ENCODE results near the gene ANKRD11. TPM values are rescaled to one million over a fixed set of nuclear protein-coding genes. Genes with fewer than 3 reads are reported as not detected.

ANKRD11 gene
- total and polyA plus RNA-seq, 7 donors: 30.6 to 161 (median 42.8) TPM

DNA sequence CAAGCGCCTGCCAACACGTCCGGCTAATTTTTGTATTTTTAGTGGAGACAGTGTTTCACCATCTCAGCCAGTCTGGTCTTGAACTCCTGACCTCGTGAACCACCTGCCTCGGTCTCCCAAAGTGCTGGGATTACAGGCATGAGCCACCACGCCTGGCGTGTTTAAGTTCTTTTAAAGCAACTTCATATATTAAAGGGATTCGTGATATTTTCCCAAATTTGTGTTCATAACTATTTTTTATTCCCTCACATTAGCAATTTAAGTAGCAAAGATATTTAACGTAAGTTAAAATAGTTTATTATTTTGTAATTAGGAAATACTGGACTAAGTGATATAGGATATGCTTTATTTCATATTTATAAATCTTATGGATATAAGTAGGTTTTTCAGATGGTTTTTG is 22.1 kb upstream of the ANKRD11 start:
- H3K4me1 ChIP-seq: peaks cover 0 to 17% (median 17%) of the 10 kb centered on the region in 4 donors
- no peak overlapping the region for H3K27ac ChIP-seq
- H3K9me3 ChIP-seq: no peaks in the 10 kb centered on the region
- 95 to 97% methylated on average over 9 of the region's 9 CpGs for WGBS, 2 donors
- H3K36me3 ChIP-seq: peaks cover 10 to 74% (median 51%) of the 10 kb centered on the region in 4 donors
- intact Hi-C loops (cut with DNase I): no loop called here
- no peak for DNase-seq
- no peak overlapping the region for H3K4me3 ChIP-seq
- TF ChIP-seq POLR2A (IDR thresholded peaks at IDR 0.05): no peak
- no peak for TF ChIP-seq EP300 (IDR thresholded peaks at IDR 0.05)
- no peak for TF ChIP-seq POLR2AphosphoS5 (IDR thresholded peaks at IDR 0.05)
- TF ChIP-seq, protein P1, sequence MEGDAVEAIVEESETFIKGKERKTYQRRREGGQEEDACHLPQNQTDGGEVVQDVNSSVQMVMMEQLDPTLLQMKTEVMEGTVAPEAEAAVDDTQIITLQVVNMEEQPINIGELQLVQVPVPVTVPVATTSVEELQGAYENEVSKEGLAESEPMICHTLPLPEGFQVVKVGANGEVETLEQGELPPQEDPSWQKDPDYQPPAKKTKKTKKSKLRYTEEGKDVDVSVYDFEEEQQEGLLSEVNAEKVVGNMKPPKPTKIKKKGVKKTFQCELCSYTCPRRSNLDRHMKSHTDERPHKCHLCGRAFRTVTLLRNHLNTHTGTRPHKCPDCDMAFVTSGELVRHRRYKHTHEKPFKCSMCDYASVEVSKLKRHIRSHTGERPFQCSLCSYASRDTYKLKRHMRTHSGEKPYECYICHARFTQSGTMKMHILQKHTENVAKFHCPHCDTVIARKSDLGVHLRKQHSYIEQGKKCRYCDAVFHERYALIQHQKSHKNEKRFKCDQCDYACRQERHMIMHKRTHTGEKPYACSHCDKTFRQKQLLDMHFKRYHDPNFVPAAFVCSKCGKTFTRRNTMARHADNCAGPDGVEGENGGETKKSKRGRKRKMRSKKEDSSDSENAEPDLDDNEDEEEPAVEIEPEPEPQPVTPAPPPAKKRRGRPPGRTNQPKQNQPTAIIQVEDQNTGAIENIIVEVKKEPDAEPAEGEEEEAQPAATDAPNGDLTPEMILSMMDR (IDR thresholded peaks at IDR 0.05): no peak
- H3K27me3 ChIP-seq: no peaks in the 10 kb centered on the region

DNA sequence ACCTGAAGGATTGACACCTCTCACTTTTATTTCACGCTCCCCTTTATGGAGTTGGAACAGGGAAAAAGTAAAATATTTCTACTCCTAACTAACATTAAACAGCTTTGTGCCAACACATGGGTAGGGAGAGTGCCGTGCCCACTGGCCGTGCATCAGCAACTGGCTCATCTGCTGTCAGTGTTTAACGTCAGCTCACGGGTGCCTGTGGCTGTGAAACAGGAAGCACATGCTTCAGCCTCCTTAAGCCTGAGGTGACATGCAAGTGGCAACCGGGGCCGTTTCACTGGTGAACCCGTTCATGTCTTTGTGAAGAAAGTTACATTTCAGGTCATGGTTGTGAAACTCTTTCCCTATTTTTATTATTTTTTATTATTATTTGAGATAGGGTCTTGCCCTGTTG is 21.0 kb upstream of the ANKRD11 start:
- Histone ChIP-seq H3K36me3 (peaks cover 10 to 63% (median 42%) of the 10 kb centered on the region in 4 donors), H3K9me3 (no peaks in the 10 kb centered on the region), H3K4me1 (peaks cover 0 to 28% (median 26%) of the 10 kb centered on the region in 4 donors), H3K27ac (no peak overlapping the region), H3K27me3 (no peaks in the 10 kb centered on the region), H3K4me3 (no peak overlapping the region)
- intact Hi-C loops (cut with DNase I): no loop called here
- TF ChIP-seq EP300 (IDR thresholded peaks at IDR 0.05): no peak
- TF ChIP-seq POLR2A (IDR thresholded peaks at IDR 0.05): no peak
- TF ChIP-seq POLR2AphosphoS5 (IDR thresholded peaks at IDR 0.05): no peak
- no peak for DNase-seq
- WGBS, 2 donors: 69 to 86% methylated on average over 8 of the region's 8 CpGs

DNA sequence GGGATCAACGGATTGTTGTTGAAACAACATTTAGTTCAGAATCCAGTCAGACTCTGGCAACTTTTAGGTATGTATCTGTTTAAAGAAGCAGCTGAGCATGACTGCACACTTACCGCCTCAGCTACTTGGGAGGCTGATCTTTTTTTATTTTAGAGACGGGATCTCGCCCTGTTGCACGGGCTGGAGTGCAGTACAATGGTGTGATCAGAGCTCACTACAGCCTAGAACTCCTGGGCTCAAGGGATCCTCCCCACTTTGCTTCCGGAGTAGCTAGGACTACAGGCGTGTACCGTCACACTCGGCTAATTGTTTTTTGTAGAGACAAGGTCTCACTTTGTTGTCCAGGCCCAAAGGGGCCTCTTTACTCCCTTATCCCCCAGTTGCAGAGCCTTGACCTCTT is 20.2 kb upstream of the ANKRD11 start:
- DNase-seq: no peak
- H3K36me3 ChIP-seq: peaks cover 10 to 55% (median 36%) of the 10 kb centered on the region in 4 donors
- TF ChIP-seq POLR2AphosphoS5 (IDR thresholded peaks at IDR 0.05): no peak
- TF ChIP-seq, protein P1 (IDR thresholded peaks at IDR 0.05): no peak
- TF ChIP-seq EP300 (IDR thresholded peaks at IDR 0.05): no peak
- TF ChIP-seq POLR2A (IDR thresholded peaks at IDR 0.05): no peak
- H3K9me3 ChIP-seq: no peaks in the 10 kb centered on the region
- peaks cover 0 to 35% (median 31%) of the 10 kb centered on the region in 4 donors for H3K4me1 ChIP-seq
- WGBS, 2 donors: 93 to 94% methylated on average over 9 of the region's 9 CpGs
- H3K4me3 ChIP-seq: no peak overlapping the region
- H3K27ac ChIP-seq: no peak overlapping the region
- H3K27me3 ChIP-seq: no peaks in the 10 kb centered on the region
- intact Hi-C loops (cut with DNase I): no loop called here

DNA sequence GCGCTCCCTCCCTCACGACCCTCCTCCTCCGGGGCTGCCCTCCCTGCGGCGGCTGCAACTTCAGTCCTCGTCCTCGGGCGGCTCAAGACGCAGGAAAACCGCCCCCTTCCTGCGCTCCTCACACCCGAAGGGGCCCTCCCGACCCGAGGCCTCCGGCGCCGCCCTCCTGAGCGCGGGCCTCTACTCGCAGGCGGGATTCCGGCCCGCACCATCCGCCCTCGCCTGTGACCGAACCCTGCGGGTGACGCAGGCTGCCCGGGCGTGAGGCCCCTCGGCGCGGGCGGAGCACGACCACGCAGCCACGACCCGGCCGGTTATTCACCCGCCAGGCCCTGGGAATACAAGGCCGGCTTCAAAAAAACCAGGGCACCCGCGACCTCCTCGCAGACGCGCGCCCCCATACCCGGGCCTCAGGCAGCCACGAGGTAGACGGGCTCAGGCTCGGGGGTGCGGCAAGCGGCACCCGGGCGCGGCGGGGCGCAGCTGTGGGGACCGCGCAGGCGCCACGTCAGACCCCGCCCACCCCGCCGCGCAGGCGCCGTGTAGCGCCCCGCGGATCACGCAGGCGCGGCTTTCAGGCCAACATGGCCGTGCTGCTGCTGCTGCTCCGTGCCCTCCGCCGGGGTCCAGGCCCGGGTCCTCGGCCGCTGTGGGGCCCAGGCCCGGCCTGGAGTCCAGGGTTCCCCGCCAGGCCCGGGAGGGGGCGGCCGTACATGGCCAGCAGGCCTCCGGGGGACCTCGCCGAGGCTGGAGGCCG is 17.7 kb upstream of the ANKRD11 start, which contains the start of gene SPG7:
TSS of gene SPG7 (plus strand) at position 570 of the 757 bp plus-strand sequence. CDS start at position 585, 15 bp downstream.
- TF ChIP-seq EP300 (IDR thresholded peaks at IDR 0.05) (no peak), POLR2AphosphoS5 (IDR thresholded peaks at IDR 0.05) (peak; percentile 90 to 96 (median 94)), POLR2A (IDR thresholded peaks at IDR 0.05) (peak; percentile 46 to 58)
- WGBS, 2 donors: 0% methylated on average over 90 of the region's 90 CpGs
- Histone ChIP-seq H3K4me1 (peaks cover 0 to 38% (median 32%) of the 10 kb centered on the region in 4 donors), H3K9me3 (no peaks in the 10 kb centered on the region), H3K36me3 (peaks cover 10 to 30% (median 17%) of the 10 kb centered on the region in 4 donors), H3K27me3 (no peaks in the 10 kb centered on the region), H3K27ac (peak within 1 kb of the TSS; percentile 89 to 96 (median 93)), H3K4me3 (peak within 1 kb of the TSS; percentile 68 to 90 (median 74))
- intact Hi-C loops (cut with DNase I): loop anchor here (1.0 to 5.0 kb wide), 4 partner anchors 17 to 261 kb away; no protein-coding TSS in a partner anchor
- peak; percentile 90 for DNase-seq

DNA sequence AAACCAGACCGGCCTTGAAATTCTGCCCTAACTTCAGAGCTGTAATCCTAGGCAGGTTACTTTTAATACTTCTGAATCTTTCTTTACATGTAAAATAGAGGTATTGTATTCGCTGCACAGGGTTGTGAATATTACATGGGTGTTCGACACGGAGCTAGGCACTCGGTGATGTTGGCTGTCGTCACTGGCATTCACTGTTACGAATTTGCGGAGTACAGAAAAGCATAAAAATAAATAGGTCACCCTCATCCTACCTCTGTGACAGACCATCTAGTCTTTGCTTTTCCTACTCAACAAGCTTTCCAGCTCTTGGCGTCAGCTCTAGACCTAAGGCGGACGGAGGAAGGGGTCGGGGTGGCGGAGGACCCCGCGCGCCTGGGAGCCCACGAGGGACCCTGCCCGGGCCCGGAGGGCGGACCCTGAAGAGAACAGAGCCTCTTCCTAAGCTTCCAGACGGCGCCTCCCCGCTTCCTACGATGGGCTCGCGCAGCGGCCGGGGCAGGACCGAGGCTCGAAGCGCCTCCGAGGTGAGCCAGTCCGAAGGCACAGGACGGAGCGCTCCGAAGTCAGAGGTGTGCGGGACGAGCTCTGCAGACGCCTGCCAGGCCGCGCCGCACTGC is 17.0 kb upstream of the ANKRD11 start:
- Histone ChIP-seq H3K36me3 (peaks cover 10 to 23% (median 12%) of the 10 kb centered on the region in 4 donors), H3K9me3 (no peaks in the 10 kb centered on the region), H3K4me1 (peaks cover 0 to 38% (median 32%) of the 10 kb centered on the region in 4 donors), H3K27ac (peak overlapping the region; percentile 89 to 96 (median 93)), H3K27me3 (no peaks in the 10 kb centered on the region), H3K4me3 (peak overlapping the region; percentile 68 to 90 (median 74))
- TF ChIP-seq POLR2A (IDR thresholded peaks at IDR 0.05) (no peak), EP300 (IDR thresholded peaks at IDR 0.05) (no peak), POLR2AphosphoS5 (IDR thresholded peaks at IDR 0.05) (no peak)
- TF ChIP-seq, protein P1 (IDR thresholded peaks at IDR 0.05): no peak
- intact Hi-C loops (cut with DNase I): loop anchor here (5.0 kb wide), 2 partner anchors 50 to 260 kb away; no protein-coding TSS in a partner anchor
- no peak for DNase-seq
- WGBS, 2 donors: 12 to 19% methylated on average over 42 of the region's 42 CpGs
